ACC112 (cell line): ENCODE measurements around the gene DCP2.

Experiments used
- H2AFZ ChIP-seq: fragments of 200-600 bp; sonication (generic); one replicate; pipeline ENCODE4 v1.6.0; 2017; ENCODE audit warnings: antibody characterized with exemption, low read length; ENCODE audit not compliant: unreplicated experiment
- H3K27ac ChIP-seq: fragments of 200-600 bp; sonication (generic); 2 replicates; pipeline ENCODE4 v1.5.1; 2014; ENCODE audit warnings: low read depth, mild to moderate bottlenecking, antibody characterized with exemption, low read length, moderate library complexity
- H3K27me3 ChIP-seq: fragments of 200-600 bp; sonication (generic); 2 replicates; pipeline ENCODE4 v1.6.1; 2014; ENCODE audit warnings: mild to moderate bottlenecking, antibody characterized with exemption, low read length, moderate library complexity, mixed read lengths; ENCODE audit not compliant: insufficient read depth
- H3K36me3 ChIP-seq: fragments of 200-600 bp; sonication (generic); 2 replicates; pipeline ENCODE4 v1.6.1; 2016; ENCODE audit warnings: mild to moderate bottlenecking, antibody characterized with exemption, low read length, moderate library complexity, mixed read lengths; ENCODE audit not compliant: insufficient read depth
- H3K4me1 ChIP-seq: fragments of 200-600 bp; sonication (generic); one replicate; pipeline ENCODE4 v1.6.1; 2016; ENCODE audit warnings: low read length, mixed read lengths; ENCODE audit not compliant: insufficient read depth, unreplicated experiment, control insufficient read depth
- H3K4me3 ChIP-seq: fragments of 200-600 bp; sonication (generic); 2 replicates; pipeline ENCODE4 v1.5.1; 2014; ENCODE audit warnings: mild to moderate bottlenecking, low read depth, low read length
- H3K79me2 ChIP-seq: fragments of 200-600 bp; sonication (generic); one replicate; pipeline ENCODE4 v1.6.0; 2016; ENCODE audit warnings: low read length; ENCODE audit not compliant: control insufficient read depth, unreplicated experiment, insufficient read depth

The DCP2 gene

GRCh38 chr5:113043491-113043931, 66.9 kb downstream of the DCP2 start:
- H3K4me1 ChIP-seq: peaks cover 12% of the 10 kb centered on the region
- no peak overlapping the region for H2AFZ ChIP-seq
- no peaks in the 10 kb centered on the region for H3K27me3 ChIP-seq
- H3K36me3 ChIP-seq: no peaks in the 10 kb centered on the region
- no peak overlapping the region for H3K27ac ChIP-seq
- H3K4me3 ChIP-seq: no peak overlapping the region
- H3K79me2 ChIP-seq: no peaks in the 10 kb centered on the region

GRCh38 chr5:113044776-113045465, 68.3 kb downstream of the DCP2 start:
- Histone ChIP-seq H3K79me2 (no peaks in the 10 kb centered on the region), H3K36me3 (no peaks in the 10 kb centered on the region), H3K27ac (no peak overlapping the region), H2AFZ (no peak overlapping the region), H3K4me3 (no peak overlapping the region), H3K4me1 (peaks cover 12% of the 10 kb centered on the region), H3K27me3 (no peaks in the 10 kb centered on the region)

DNA sequence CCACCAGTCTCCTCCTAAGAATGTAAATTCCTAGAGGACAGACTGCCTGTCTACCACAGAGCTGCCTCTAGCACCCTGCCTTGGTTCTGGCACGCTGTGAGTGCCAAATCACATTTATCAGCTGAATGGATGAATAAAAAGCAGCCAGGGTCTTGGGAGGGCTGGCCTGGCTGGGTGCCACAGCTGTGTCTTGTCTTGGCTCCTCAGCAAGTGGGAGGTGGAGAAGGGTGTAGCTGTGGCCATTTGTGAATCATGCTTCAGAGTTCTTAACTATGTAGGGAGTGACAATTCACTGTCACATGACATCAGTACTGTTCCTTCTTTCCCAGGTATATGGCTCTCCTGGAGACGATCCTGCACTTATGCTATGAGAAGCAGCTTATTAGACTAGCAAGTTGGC, 70.6 kb downstream of the DCP2 start:
- Histone ChIP-seq H3K27me3 (no peaks in the 10 kb centered on the region), H3K4me1 (peaks cover 34% of the 10 kb centered on the region), H3K4me3 (no peak overlapping the region), H3K36me3 (no peaks in the 10 kb centered on the region), H2AFZ (no peak overlapping the region), H3K79me2 (no peaks in the 10 kb centered on the region), H3K27ac (no peak overlapping the region)

- H3K27me3 ChIP-seq: no peaks in the 10 kb centered on the region
- H3K4me3 ChIP-seq: no peak overlapping the region
- no peak overlapping the region for H2AFZ ChIP-seq
- no peaks in the 10 kb centered on the region for H3K36me3 ChIP-seq
- no peak overlapping the region for H3K27ac ChIP-seq
- H3K4me1 ChIP-seq: peaks cover 38% of the 10 kb centered on the region
- no peaks in the 10 kb centered on the region for H3K79me2 ChIP-seq
Measured at GRCh38 chr5:113047733-113048652, 71.4 kb downstream of the DCP2 start.

- no peak overlapping the region for H3K27ac ChIP-seq
- H3K4me1 ChIP-seq: peaks cover 38% of the 10 kb centered on the region
- no peak overlapping the region for H3K4me3 ChIP-seq
- no peak overlapping the region for H2AFZ ChIP-seq
- H3K79me2 ChIP-seq: no peaks in the 10 kb centered on the region
- no peaks in the 10 kb centered on the region for H3K27me3 ChIP-seq
- no peaks in the 10 kb centered on the region for H3K36me3 ChIP-seq
Measured at GRCh38 chr5:113048931-113049330, 72.3 kb downstream of the DCP2 start.

DNA sequence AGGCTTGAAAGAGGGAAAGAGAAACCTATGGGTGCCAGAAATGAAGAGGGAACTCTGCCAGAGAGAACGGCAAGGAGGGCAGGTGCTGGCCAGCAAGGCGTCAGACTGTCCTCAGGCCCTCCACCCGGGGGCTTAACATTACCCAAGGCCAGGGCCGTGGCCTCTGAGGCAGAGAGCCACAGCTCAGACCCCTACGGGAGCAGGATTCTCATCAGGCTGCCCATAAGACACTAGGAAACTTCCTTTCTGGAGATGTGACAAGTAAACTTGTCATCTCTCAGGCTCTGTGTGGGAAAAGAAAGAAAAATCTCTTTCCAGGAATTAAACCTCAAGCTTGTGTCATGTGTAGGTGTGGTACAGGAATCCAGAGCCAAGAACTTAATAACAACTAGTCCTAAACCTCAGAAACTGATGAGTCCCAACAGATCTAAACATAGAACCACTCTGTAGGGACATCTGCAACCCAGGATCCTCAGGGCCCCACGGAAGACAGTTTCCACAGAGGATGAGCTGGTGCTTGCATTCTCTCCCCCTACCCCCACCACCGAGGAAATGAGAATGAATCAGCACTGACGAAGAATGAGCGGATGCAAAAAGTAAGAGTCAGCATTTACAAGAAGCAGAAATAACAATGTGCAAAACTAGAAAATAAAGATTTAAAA, 74.3 kb downstream of the DCP2 start:
- Histone ChIP-seq H3K4me3 (no peak overlapping the region), H3K36me3 (no peaks in the 10 kb centered on the region)

DNA sequence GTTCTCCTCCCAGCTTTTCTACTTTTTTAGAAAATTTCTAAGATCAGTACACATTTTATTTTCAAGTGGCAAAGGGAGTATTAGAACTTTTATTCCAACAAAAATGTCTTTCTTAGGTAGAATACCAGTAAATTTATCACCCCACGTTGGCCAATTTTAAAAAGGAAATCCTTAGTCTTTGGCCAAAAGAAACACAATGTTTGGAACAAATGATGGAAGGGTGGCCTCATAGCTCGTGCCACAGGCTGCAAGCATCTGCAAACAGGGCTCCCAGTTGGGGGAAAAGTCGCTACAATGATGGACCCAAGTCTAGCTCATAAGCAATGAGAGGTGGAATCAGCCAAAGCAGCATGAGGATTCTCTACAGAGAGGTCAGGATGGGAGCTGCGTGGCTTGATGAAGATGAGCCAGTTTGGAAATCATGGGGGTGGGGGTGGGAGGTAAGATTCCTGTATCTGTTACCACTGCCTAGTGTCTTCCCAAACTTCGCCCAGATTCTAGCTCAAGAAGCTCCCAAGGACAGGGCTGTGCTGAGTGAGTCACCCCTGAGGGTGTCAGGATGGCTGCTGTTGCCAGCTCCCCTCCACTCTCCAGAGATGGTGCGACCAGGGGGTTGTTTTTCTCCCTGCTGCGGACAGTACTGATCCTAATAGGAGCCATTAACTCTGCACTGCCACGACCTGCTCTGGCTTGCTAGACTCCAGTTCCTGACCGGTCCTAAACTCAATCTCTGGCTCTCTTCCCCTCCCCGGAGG, 75.6 kb downstream of the DCP2 start:
- no peak overlapping the region for H2AFZ ChIP-seq
- peak overlapping the region; percentile 74 for H3K27ac ChIP-seq
- no peaks in the 10 kb centered on the region for H3K27me3 ChIP-seq
- no peaks in the 10 kb centered on the region for H3K79me2 ChIP-seq
- H3K36me3 ChIP-seq: no peaks in the 10 kb centered on the region
- no peak overlapping the region for H3K4me3 ChIP-seq
- H3K4me1 ChIP-seq: peaks cover 34% of the 10 kb centered on the region

More for the DNA sequence above, 74.3 kb downstream of the DCP2 start:
- Histone ChIP-seq H3K79me2 (no peaks in the 10 kb centered on the region), H2AFZ (no peak overlapping the region), H3K27me3 (no peaks in the 10 kb centered on the region), H3K27ac (peak overlapping the region; percentile 74), H3K4me1 (peaks cover 38% of the 10 kb centered on the region)

GRCh38 chr5:113053511-113053995, 77.0 kb downstream of the DCP2 start:
- H3K4me1 ChIP-seq: peaks cover 26% of the 10 kb centered on the region
- H3K27ac ChIP-seq: no peak overlapping the region
- no peaks in the 10 kb centered on the region for H3K36me3 ChIP-seq
- H3K79me2 ChIP-seq: no peaks in the 10 kb centered on the region
- no peaks in the 10 kb centered on the region for H3K27me3 ChIP-seq
- no peak overlapping the region for H3K4me3 ChIP-seq
- no peak overlapping the region for H2AFZ ChIP-seq

DNA sequence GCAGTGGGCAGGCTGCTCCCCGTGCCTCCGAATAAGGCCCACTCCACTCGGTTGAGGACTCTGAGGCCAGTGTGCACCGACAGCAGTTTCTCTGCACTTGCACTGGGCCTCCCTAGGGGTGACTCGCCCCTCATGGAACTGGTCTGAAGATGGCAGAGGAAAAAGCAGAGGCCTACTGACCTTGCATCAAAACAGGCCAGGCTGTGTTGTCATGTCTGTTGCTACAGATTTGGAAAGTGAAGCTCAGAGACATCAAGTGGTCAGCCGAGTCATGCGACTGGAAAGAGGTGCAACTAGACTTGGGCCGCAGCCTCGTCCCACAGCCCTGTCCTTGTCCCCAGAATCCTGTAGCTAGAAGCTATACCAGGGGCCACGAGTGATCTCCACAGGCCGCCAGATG, 78.3 kb downstream of the DCP2 start:
- Histone ChIP-seq H3K36me3 (no peaks in the 10 kb centered on the region), H3K27me3 (no peaks in the 10 kb centered on the region), H3K4me1 (peaks cover 26% of the 10 kb centered on the region), H3K4me3 (no peak overlapping the region), H2AFZ (no peak overlapping the region), H3K27ac (no peak overlapping the region), H3K79me2 (no peaks in the 10 kb centered on the region)

- H3K4me1 ChIP-seq: peaks cover 10% of the 10 kb centered on the region
- no peak overlapping the region for H2AFZ ChIP-seq
- H3K27me3 ChIP-seq: no peaks in the 10 kb centered on the region
- no peaks in the 10 kb centered on the region for H3K79me2 ChIP-seq
- H3K36me3 ChIP-seq: no peaks in the 10 kb centered on the region
- H3K4me3 ChIP-seq: no peak overlapping the region
- H3K27ac ChIP-seq: no peak overlapping the region
Measured at GRCh38 chr5:113056988-113057387, 80.4 kb downstream of the DCP2 start.
